ENCODE results near the gene PCF11. TPM values are rescaled to one million over a fixed set of nuclear protein-coding genes. Genes with fewer than 3 reads are reported as not detected.
A peak's percentile ranks its signal among the peaks of the same experiment; 100 is the strongest.

Gene PCF11
- total and polyA plus RNA-seq, 2 of the 13 experiments (the other 11 are each of a cell fraction or from before 2014, with no cell fraction given), result 40.3 to 47.7 TPM

- TF ChIP-seq AFF4 (CRISPR knock-in tag; IDR thresholded peaks at IDR 0.05), result no peak
- TF ChIP-seq NR2F1 (CRISPR knock-in tag; IDR thresholded peaks at IDR 0.05), result no peak
- no peak for TF ChIP-seq PREB (CRISPR knock-in tag; IDR thresholded peaks at IDR 0.05)
- no peak; the same call in 1 of the 2 replicates for TF ChIP-seq RFXANK (CRISPR knock-in tag; IDR thresholded peaks at IDR 0.05)
- TF ChIP-seq ZNF274 (CRISPR knock-in tag; IDR thresholded peaks at IDR 0.05), result peak; percentile 70
- TF ChIP-seq HDAC2 (CRISPR knock-in tag; IDR thresholded peaks at IDR 0.05), result peak; percentile 33; the same call in 1 of the 2 replicates
- TF ChIP-seq ZNF253 (CRISPR knock-in tag; IDR thresholded peaks at IDR 0.05; ENCODE audit: borderline replicate concordance), result no peak
- TF ChIP-seq MYPOP (CRISPR knock-in tag; IDR thresholded peaks at IDR 0.05), result peak; percentile 83; the same call in 1 of the 2 replicates
- TF ChIP-seq RBM39 (IDR thresholded peaks at IDR 0.05; ENCODE audit: low read depth, low read length, poor library complexity, severe bottlenecking), result peak; percentile 87
- no peak for TF ChIP-seq ZNF276 (CRISPR knock-in tag; IDR thresholded peaks at IDR 0.05; ENCODE audit: low read depth)
- no peak for TF ChIP-seq ZNF207 (IDR thresholded peaks at IDR 0.05; ENCODE audit: borderline replicate concordance)
- TF ChIP-seq MAF1 (CRISPR knock-in tag; IDR thresholded peaks at IDR 0.05; ENCODE audit: borderline replicate concordance), result no peak
- no peak for TF ChIP-seq E2F2 (CRISPR knock-in tag; IDR thresholded peaks at IDR 0.05; ENCODE audit: borderline replicate concordance)
- no peak for TF ChIP-seq SKIL (CRISPR knock-in tag; IDR thresholded peaks at IDR 0.05; ENCODE audit: borderline replicate concordance)
- peak; percentile 38; the same call in 1 of the 2 replicates for TF ChIP-seq ZNF350 (CRISPR knock-in tag; IDR thresholded peaks at IDR 0.05; ENCODE audit: borderline replicate concordance, low read depth)
- TF ChIP-seq ZNF530 (CRISPR knock-in tag; IDR thresholded peaks at IDR 0.05; ENCODE audit: low read depth), result no peak
- TF ChIP-seq ZNF879 (CRISPR knock-in tag; IDR thresholded peaks at IDR 0.05), result 0 out of 2 replicates have a peak, but pooled peaks have one; percentile 66
Measured at GRCh38 chr11:83156996-83157593, at the start of gene PCF11 (continued).
